CD4-positive, alpha-beta T cell (primary cell): ENCODE data around the gene LRP2. TPM values are rescaled to one million over a fixed set of nuclear protein-coding genes. Genes with fewer than 3 reads are reported as not detected.

Source experiments
- ATAC-seq: fragments of 200-7000 bp; cut with Tn5 transposase; one replicate; pipeline ENCODE4 v1.10.0; 2022; ENCODE audit warnings: mild to moderate bottlenecking; ENCODE audit not compliant: poor library complexity
- CTCF ChIA-PET: fragments of 350-600 bp; sonication (Branson Sonifier 250); formaldehyde crosslinking; loops from one replicate; lab custom pipeline; 2021; ENCODE audit warnings: antibody characterized with exemption, inconsistent platforms; lab: Charles Lee
- POLR2A ChIA-PET: fragments of 350-600 bp; sonication (Branson Sonifier 250); formaldehyde crosslinking; loops from one replicate; lab custom pipeline; 2021; ENCODE audit warnings: antibody characterized with exemption, inconsistent platforms; lab: Charles Lee
- DNase-seq, 14 experiments: peaks; one replicate each; pipeline ENCODE4 v3.0.0-alpha.2; 2013 to 2020; ENCODE audit warnings: mixed read lengths in 2 of 14
- H3K27ac ChIP-seq, 2 donors: one replicate each; pipeline versions ENCODE4 v1.5.1 to v1.7.0; 2013; ENCODE audit warnings: low read length in 2 of 2, low read depth in 1 of 2, mild to moderate bottlenecking in 1 of 2
- H3K27me3 ChIP-seq, 2 experiments: 1 replicate in 1 of 2; 2 replicates in 1 of 2; pipeline versions ENCODE4 v1.6.1 to v1.7.0; 2013; ENCODE audit warnings: low read length in 2 of 2, control low read depth in 1 of 2, mild to moderate bottlenecking in 1 of 2, moderate library complexity in 1 of 2; ENCODE audit not compliant: insufficient read depth in 2 of 2, control insufficient read depth in 1 of 2
- H3K36me3 ChIP-seq: one replicate; pipeline ENCODE4 v1.6.1; 2013; ENCODE audit warnings: low read length, control low read depth; ENCODE audit not compliant: insufficient read depth
- H3K4me1 ChIP-seq: one replicate; pipeline ENCODE4 v1.6.1; 2013; ENCODE audit warnings: low read length, control low read depth; ENCODE audit not compliant: insufficient read depth
- H3K4me3 ChIP-seq: one replicate; pipeline ENCODE4 v1.5.1; 2013; ENCODE audit warnings: mild to moderate bottlenecking, low read length, moderate library complexity
- H3K9me3 ChIP-seq, 2 experiments: 1 replicate in 1 of 2; 2 replicates in 1 of 2; pipeline versions ENCODE4 v1.6.1 to v1.7.0; 2013; ENCODE audit warnings: low read length in 2 of 2, mild to moderate bottlenecking in 2 of 2, control low read depth in 1 of 2, moderate library complexity in 1 of 2; ENCODE audit not compliant: control insufficient read depth in 1 of 2, insufficient read depth in 1 of 2
- H3K27ac Mint-ChIP-seq: one replicate; pipeline ENCODE4 v1.8.0; 2020; ENCODE audit warnings: mixed read lengths
- H3K27me3 Mint-ChIP-seq: one replicate; pipeline ENCODE4 v1.8.0; 2021; ENCODE audit warnings: mixed read lengths
- H3K36me3 Mint-ChIP-seq: one replicate; pipeline ENCODE4 v1.8.0; 2021; ENCODE audit warnings: low read depth, mixed read lengths
- H3K4me1 Mint-ChIP-seq: one replicate; pipeline ENCODE4 v1.8.0; 2021; ENCODE audit warnings: low read depth, mixed read lengths
- H3K4me3 Mint-ChIP-seq: one replicate; pipeline ENCODE4 v1.8.0; 2020; ENCODE audit warnings: mild to moderate bottlenecking, mixed read lengths
- H3K9me3 Mint-ChIP-seq: one replicate; pipeline ENCODE4 v1.8.0; 2020; ENCODE audit warnings: mixed read lengths
- CTCF ChIP-seq: fragments of 200-600 bp; IDR thresholded peaks from one replicate; pipeline ENCODE4 v1.8.0; 2022; ENCODE audit warnings: antibody characterized with exemption, mild to moderate bottlenecking
- intact Hi-C, 2 experiments: fragments of 100-400 bp; cut with DNase I in 1 of 2; cut with micrococcal nuclease in 1 of 2; formaldehyde crosslinking; loops; one replicate each; pipeline versions ENCODE4 v1.15.1 to v1.9.0; 2023 to 2025; cut with DNase I, micrococcal nuclease
- total RNA-seq, 174 experiments: library from RNA in 2 of 174; stranded (reverse) in 2 of 174; gene quantifications; one replicate each; pipeline ENCODE4 v1.2.3 and lab custom pipeline; 2021 to 2026

Gene LRP2
- total RNA-seq, 2 experiments from 2014 or later, result 0.03 TPM; not detected in 1

GRCh38 chr2:169129703-169130243 is 232.6 kb downstream of the LRP2 start:
- no peak for ATAC-seq
- Mint-ChIP-seq H3K27ac (no peak overlapping the region), H3K4me1 (no peaks in the 10 kb centered on the region), H3K27me3 (no peaks in the 10 kb centered on the region), H3K9me3 (no peaks in the 10 kb centered on the region), H3K4me3 (no peak overlapping the region), H3K36me3 (no peaks in the 10 kb centered on the region)
- Histone ChIP-seq H3K27ac (no peak overlapping the region), H3K4me1 (no peaks in the 10 kb centered on the region), H3K36me3 (no peaks in the 10 kb centered on the region), H3K4me3 (no peak overlapping the region), H3K9me3 (no peaks in the 10 kb centered on the region), H3K27me3 (no peaks in the 10 kb centered on the region)
- POLR2A ChIA-PET, result no interaction called here
- intact Hi-C loops, result loop anchor here in 1 of 2 experiments (10.0 kb wide), 1 partner anchor 785 kb away; no protein-coding TSS in a partner anchor
- CTCF ChIA-PET, result no interaction called here
- no peak for TF ChIP-seq CTCF
- DNase-seq, result no peak

- ChIA-PET CTCF (no interaction called here), POLR2A (no interaction called here)
- Mint-ChIP-seq H3K27me3 (peaks cover 12% of the 10 kb centered on the region), H3K4me1 (peaks cover 4% of the 10 kb centered on the region), H3K4me3 (no peak overlapping the region), H3K27ac (no peak overlapping the region), H3K36me3 (no peaks in the 10 kb centered on the region), H3K9me3 (peaks cover 2% of the 10 kb centered on the region)
- intact Hi-C loops, result no loop called here
- Histone ChIP-seq H3K27me3 (peaks cover 0 to 6% of the 10 kb centered on the region in 2 experiments), H3K4me3 (no peak overlapping the region), H3K9me3 (peaks cover 0 to 6% of the 10 kb centered on the region in 2 experiments), H3K27ac (no peak overlapping the region), H3K4me1 (no peaks in the 10 kb centered on the region), H3K36me3 (no peaks in the 10 kb centered on the region)
- DNase-seq (no peak), ATAC-seq (no peak)
- no peak for TF ChIP-seq CTCF
Observed at GRCh38 chr2:169119851-169120250, 242.5 kb downstream of the LRP2 start.

- Histone ChIP-seq H3K27me3 (peaks cover 0 to 6% of the 10 kb centered on the region in 2 experiments), H3K4me3 (no peak overlapping the region), H3K36me3 (no peaks in the 10 kb centered on the region), H3K9me3 (peaks cover 0 to 6% of the 10 kb centered on the region in 2 experiments), H3K4me1 (no peaks in the 10 kb centered on the region), H3K27ac (no peak overlapping the region)
- H3K4me3 Mint-ChIP-seq, result no peak overlapping the region
- no peaks in the 10 kb centered on the region for H3K36me3 Mint-ChIP-seq
- DNase-seq (no peak), ATAC-seq (no peak)
- intact Hi-C loops, result no loop called here
- H3K9me3 Mint-ChIP-seq, result peaks cover 2% of the 10 kb centered on the region
- no peak overlapping the region for H3K27ac Mint-ChIP-seq
- H3K4me1 Mint-ChIP-seq, result peaks cover 4% of the 10 kb centered on the region
- no peak for TF ChIP-seq CTCF
- CTCF ChIA-PET, result no interaction called here
- peaks cover 17% of the 10 kb centered on the region for H3K27me3 Mint-ChIP-seq
- POLR2A ChIA-PET, result no interaction called here
Observed at GRCh38 chr2:169119123-169119760, 243.1 kb downstream of the LRP2 start.
